GM18519 (cell line): ENCODE results near the gene ZNF319.

Experiments used
- ATAC-seq: cut with Tn5 transposase; IDR thresholded peaks from one replicate; pipeline ENCODE4 v1.9.1; 2021; ENCODE audit warnings: mild to moderate bottlenecking, moderate library complexity; ENCODE audit not compliant: unreplicated experiment, low FRiP score

ZNF319 gene

GRCh38 chr16:57998992-57999365, 1.5 kb downstream of the ZNF319 start:
- no peak for ATAC-seq

GRCh38 chr16:57998486-57998885, 2.0 kb downstream of the ZNF319 start:
- ATAC-seq: no peak

DNA sequence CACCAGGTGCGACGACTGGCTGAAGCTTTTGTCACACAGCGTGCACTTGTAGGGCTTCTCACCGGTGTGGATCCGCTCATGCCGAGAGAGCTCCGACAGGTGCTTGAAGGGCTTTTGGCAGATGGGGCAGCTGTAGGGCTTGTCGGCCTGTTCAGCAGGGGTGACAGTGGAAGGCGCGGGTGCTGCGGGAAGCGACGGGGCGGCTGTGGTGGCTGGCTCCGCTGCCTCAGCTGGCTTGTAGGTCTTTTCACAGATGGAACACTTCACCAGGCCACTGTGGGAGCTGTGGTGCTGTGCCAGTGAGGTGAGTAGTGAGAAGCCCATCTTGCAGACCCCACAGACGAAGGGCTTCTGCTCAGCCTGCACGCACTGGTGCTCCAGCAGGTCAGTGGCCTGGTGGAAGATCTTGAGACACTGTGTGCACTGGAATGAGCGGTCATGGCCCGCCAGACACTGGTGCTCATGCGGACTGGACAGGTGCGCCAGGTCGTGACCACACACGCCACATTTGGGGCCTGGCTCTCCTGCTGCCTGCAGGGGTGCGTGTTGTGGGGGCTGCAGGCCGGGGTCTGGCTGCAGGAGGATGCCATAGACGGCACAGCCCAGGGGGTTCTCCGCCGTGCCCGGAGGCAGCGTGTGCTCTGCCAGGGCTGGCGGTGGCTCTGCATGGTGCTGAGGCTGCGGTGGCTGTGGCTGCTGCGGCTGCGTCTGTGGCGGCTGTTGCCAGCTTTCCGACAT, 2.8 kb downstream of the ZNF319 start:
- ATAC-seq: no peak

DNA sequence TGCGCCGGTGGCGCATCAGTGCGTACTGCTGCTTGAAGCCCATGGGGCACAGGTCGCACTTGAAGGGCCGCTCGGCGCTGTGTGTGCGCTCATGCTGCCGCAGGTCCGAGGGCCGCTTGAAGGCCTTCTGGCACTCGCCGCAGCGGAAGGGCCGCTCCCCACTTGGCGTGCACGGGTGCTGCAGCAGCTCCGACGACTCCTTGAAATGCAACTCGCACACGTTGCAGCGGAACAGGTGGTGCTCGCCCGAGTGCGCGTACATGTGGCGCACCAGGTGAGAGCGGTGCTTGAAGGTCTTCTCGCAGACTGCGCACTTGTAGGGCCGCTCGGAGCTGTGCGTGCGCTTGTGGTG, 3.3 kb downstream of the ZNF319 start:
- ATAC-seq: no peak

DNA sequence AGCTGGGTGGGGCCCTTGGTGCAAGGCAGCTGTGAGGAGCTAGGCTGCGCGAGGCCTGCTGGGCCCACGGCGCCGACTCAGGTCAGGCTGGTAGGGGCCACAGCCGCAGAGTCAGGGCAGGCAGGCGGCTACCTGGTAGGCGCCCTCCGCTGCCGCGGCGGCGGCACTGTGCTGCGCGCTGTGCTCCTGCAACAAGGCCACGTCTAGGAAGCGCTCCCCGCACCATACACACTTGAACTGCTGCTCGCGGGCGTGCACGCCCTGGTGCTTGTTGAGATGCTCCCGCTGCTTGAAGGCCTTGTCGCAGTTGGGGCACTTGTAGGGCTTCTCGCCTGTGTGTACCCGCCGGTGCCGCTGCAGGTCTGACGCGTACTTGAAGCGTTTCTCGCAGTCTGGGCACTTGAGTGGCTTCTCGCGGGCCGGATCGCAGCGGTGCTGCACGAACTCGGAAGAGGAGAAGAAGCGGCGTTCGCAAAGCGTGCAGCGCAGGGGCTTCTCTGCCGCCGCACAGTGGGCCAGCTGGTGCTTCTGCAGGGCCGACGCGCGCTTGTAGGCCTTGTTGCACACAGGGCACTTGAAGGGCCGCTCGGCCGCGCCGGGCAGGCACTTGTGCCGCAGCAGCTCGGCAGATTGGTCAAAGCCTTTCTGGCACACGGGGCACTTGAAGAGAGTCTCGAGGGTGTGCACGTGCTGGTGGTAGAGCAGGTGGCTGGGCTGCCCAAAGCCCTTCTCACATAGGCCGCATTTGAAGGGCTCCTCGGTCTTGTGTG, 3.9 kb downstream of the ZNF319 start:
- ATAC-seq: no peak

- ATAC-seq: no peak
Observed at GRCh38 chr16:57995721-57996405, 4.6 kb downstream of the ZNF319 start.

GRCh38 chr16:57994778-57995177, 5.7 kb downstream of the ZNF319 start:
- no peak for ATAC-seq

DNA sequence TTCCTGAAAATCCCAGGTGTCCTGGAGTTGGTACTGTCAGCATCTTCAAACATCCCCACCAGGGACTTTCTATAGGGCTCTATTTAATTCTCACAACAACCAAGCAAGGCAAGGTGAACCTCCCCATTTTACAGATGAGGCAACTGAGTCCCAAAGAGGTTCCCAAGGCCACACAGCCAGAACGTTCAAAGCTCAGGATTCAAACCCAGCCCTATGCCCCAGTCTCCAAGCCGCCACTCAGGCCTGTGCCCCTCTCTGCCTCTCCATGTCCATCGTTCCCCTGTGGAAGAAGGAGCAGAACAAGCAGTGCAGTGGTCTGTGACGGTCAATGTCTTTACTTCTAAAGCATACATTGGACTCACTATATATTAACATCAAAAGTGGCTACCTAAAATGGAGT, 6.1 kb downstream of the ZNF319 start:
- no peak for ATAC-seq

DNA sequence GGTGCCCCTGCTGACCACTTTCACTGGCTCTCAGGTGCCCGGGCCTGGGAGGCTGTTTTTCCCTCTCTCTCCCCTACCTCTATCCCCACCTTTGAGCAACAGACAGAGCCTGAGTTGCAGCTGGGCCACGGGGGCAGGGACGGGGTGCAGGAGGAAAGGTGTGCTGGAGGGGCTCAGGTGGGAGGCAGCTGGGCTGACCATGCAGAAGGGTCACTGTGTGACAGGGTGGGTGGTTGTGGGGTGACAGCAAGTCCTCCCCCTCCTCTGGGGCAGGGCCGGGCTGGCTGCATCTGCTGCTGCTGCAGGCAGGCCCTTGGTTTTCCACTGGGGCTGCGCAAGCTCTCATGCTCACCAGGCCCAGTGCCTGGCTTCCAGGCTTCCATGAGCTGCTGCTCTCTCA, 6.6 kb downstream of the ZNF319 start:
- ATAC-seq: no peak

GRCh38 chr16:57993438-57993837, 7.0 kb downstream of the ZNF319 start:
- no peak for ATAC-seq

- ATAC-seq: no peak
Observed at GRCh38 chr16:57992084-57992483, 8.4 kb downstream of the ZNF319 start.

- no peak for ATAC-seq
Observed at GRCh38 chr16:57991551-57992059, 8.9 kb downstream of the ZNF319 start.

DNA sequence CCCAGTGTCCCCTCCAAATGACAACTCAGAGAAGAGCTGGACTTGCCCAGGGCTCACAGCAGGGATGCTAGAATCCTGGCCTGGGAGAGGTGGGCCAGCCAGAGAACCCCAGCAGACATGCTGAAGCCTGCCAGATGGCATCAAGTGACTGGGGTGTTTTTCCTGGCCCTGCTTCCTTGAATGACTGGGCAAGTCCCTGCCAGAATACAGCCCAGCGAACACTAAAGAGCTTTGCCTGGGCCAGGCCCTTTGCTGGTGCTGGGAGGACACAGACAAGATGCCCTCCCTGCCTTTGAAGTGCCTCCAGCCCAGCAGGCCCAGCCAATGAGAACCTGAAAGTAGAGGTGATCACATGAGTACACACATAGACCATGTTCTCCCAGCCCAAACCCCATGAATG, 11.5 kb downstream of the ZNF319 start:
- no peak for ATAC-seq

- no peak for ATAC-seq
Observed at GRCh38 chr16:57987441-57988177, 12.9 kb downstream of the ZNF319 start.

- ATAC-seq: no peak
Observed at GRCh38 chr16:57986196-57986595, 14.3 kb downstream of the ZNF319 start.

- ATAC-seq: no peak
Observed at GRCh38 chr16:57985204-57986181, 15.0 kb downstream of the ZNF319 start.

DNA sequence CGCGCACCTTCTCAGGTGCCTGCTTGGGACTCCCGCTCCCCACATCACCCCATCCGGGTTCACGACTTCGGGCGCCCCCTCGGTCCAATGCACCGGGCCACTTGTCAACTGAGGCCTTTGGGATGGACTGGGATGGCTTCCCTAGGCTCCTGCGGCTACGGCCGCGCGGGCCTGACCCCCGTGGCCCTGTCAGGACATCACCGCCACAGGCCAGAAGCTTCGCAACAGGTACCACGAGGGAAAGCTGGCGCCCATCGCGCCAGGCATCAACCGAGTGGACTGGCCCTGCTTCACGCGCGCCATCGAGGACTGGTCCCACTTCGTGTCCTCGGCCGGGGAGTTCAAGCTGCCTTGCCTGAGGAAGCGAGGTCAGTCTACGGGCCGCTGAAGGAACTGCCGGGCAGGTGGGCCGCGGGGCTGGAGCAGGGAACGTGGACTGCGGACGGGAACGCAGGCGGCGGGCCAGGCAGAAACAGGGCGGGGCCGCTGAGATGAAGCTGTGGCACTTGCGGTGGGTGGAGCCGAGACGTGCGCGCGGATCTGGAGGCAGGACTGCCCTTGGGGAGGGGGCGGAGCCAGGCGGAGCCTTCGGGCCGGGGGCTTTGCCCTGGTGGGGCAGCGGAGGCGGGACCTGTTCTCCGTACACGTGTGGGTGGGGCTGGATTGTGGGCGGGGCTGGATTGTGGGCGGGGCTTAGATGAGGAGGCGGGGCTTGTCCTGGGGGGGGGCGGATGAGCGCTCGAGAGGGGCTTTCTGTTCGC, 15.8 kb downstream of the ZNF319 start:
- no peak for ATAC-seq

DNA sequence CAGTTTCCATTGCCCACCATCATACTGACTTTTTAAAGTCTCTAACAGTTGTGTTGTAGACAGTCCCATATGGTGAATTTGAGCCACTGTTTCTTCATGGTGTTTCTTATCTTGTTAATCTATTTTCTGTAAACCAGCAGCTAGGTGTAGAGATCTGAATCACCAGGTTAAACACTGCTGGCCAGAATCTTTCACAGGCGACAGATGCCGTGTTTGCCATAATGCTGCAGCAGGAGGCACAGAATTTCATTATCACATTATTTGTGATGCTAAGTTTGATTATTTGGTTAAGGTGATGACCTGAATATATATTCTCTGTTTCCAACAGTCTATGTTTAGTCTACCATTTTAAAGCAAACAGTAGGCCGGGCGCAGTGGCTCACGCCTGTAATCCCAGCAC, 18.1 kb downstream of the ZNF319 start:
- ATAC-seq: no peak

DNA sequence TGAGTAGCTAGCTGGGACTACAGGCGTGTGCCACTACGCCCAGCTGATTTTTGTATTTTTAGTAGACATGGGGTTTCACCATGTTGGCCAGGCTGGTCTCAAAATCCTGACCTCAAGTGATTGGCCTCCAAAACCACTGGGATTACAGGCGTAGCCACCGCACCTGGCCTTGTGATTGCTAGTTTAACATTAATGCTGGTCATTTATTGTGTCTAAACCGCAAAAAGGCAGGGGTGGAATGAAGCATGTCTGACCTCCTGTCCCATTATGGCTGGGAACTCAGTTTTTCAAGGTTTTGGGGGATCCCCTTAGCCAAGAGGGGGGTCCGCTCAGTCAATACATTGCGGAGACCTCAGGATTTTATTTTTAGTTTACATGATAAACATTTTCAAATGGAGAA, 18.8 kb downstream of the ZNF319 start:
- no peak for ATAC-seq
